ENCODE results near the gene RAD51B. TPM values are rescaled to one million over a fixed set of nuclear protein-coding genes. Genes with fewer than 3 reads are reported as not detected.

RAD51B gene
- total RNA-seq, 1 experiment from 2014 or later = 16.7 TPM

GRCh38 chr14:68297039-68297438, 477.5 kb downstream of the RAD51B start:
- H3K27me3 ChIP-seq (ENCODE audit: insufficient read depth, low read length) = no peaks in the 10 kb centered on the region
- Mint-ChIP-seq H3K4me1 (peaks cover 39 to 45% of the 10 kb centered on the region in 2 experiments), H3K4me3 (no peak overlapping the region), H3K27me3 (ENCODE audit: low read depth) (no peaks in the 10 kb centered on the region; the same call in 1 of the 2 replicates), H3K9me3 (peaks cover 15% of the 10 kb centered on the region in 2 experiments), H3K36me3 (ENCODE audit: insufficient read depth in 1 of 3, low read depth in 3 of 3) (peaks cover 11 to 24% (median 23%) of the 10 kb centered on the region in 3 experiments), H3K27ac (no peak overlapping the region)
- no peak overlapping the region for H4K5ac ChIP-seq (ENCODE audit: insufficient read length, low read depth, low read length)
- H3K4me2 ChIP-seq (ENCODE audit: insufficient read depth, insufficient read length, low read length) = no peak overlapping the region
- WGBS (ENCODE audit: extremely low coverage, insufficient read length, low lambda C conversion rate) = no CpG with 5 or more reads among the region's 4 CpGs
- no peak overlapping the region for H2BK5ac ChIP-seq (ENCODE audit: insufficient read length, low read length)
- H3K79me2 ChIP-seq (ENCODE audit: insufficient read depth, low read length) = no peaks in the 10 kb centered on the region
- H2BK15ac ChIP-seq (ENCODE audit: low read depth, low read length) = no peak overlapping the region
- DNase-seq = no peak
- no peak overlapping the region for H2AFZ ChIP-seq (ENCODE audit: low read length)
- no peak overlapping the region for H2BK12ac ChIP-seq (ENCODE audit: insufficient read length, low read depth, low read length)
- H3K4ac ChIP-seq (ENCODE audit: low read depth, low read length) = no peak overlapping the region
- H4K8ac ChIP-seq (replicated peaks; ENCODE audit: insufficient read length, low read depth, low read length) = no peak overlapping the region
- H4K20me1 ChIP-seq (ENCODE audit: control insufficient read depth, insufficient read depth, insufficient read length) = no peaks in the 10 kb centered on the region
- no peak overlapping the region for H3K18ac ChIP-seq (ENCODE audit: insufficient read length, low read depth, low read length)
- H3K9ac ChIP-seq (ENCODE audit: extremely low read depth, insufficient read length, low read length) = no peak overlapping the region
- peaks cover 9% of the 10 kb centered on the region; the same call in 1 of the 2 replicates for H3K4me1 ChIP-seq (ENCODE audit: insufficient read depth, low read length)
- no peak for TF ChIP-seq CTCF (conservative IDR thresholded peaks at IDR 0.05)
- H2AK5ac ChIP-seq (ENCODE audit: insufficient read length, low read length) = no peak overlapping the region
- H2BK20ac ChIP-seq (ENCODE audit: low read depth, low read length, poor library complexity, severe bottlenecking) = no peak overlapping the region
- H3K23ac ChIP-seq (ENCODE audit: insufficient read length, low read depth, low read length) = no peak overlapping the region
- H3K79me1 ChIP-seq (ENCODE audit: insufficient read depth, low read depth, low read length, poor library complexity, severe bottlenecking) = no peaks in the 10 kb centered on the region
- H3K56ac ChIP-seq (ENCODE audit: insufficient read length, low read depth, low read length) = no peak overlapping the region
- no peaks in the 10 kb centered on the region for H3K23me2 ChIP-seq (ENCODE audit: insufficient read length, low read depth, low read length, poor library complexity, severe bottlenecking)
- peaks cover 6% of the 10 kb centered on the region for H3K9me3 ChIP-seq (ENCODE audit: control insufficient read depth, low read depth, low read length)
- no peak overlapping the region for H3T11ph ChIP-seq (ENCODE audit: low read length)
- no peak overlapping the region for H3K27ac ChIP-seq (ENCODE audit: insufficient read length, low read depth, low read length)
- H2BK120ac ChIP-seq (ENCODE audit: low read depth, low read length, poor library complexity, severe bottlenecking) = no peak overlapping the region
- no peak overlapping the region for H4K91ac ChIP-seq (ENCODE audit: insufficient read length, low read depth, low read length)
- H3K14ac ChIP-seq (ENCODE audit: insufficient read depth, low read length) = no peak overlapping the region
